HepG2 (cell line): Measurements from ENCODE around the gene MATR3. TPM values are rescaled to one million over a fixed set of nuclear protein-coding genes. Genes with fewer than 3 reads are reported as not detected.

ENCODE experiments used
- ATAC-seq: fragments of 200-7000 bp; cut with Tn5 transposase; 3 replicates; pipeline ENCODE4 v1.9.1; 2020; ENCODE audit warnings: mild to moderate bottlenecking, moderate library complexity
- BruUV-seq: library from RNA; stranded (reverse); fragments of 400-500 nt; replicated peaks from 2 replicates; lab custom pipeline; 2021; lab: Mats Ljungman, UMichigan
- CTCF ChIA-PET: fragments of 300-600 bp; formaldehyde crosslinking; extraction: SDS; loops from one replicate; lab custom pipeline; 2021; ENCODE audit warnings: low total read pairs, inconsistent platforms, low intra/inter-chr PET ratio; lab: Yijun Ruan, JAX
- POLR2A ChIA-PET: fragments of 350-600 bp; sonication (Branson Sonifier 250); formaldehyde crosslinking; loops from one replicate; lab custom pipeline; 2020; ENCODE audit warnings: antibody characterized with exemption, inconsistent platforms; lab: Yijun Ruan, JAX
- DNase-seq: peaks from one replicate; pipeline ENCODE4 v3.0.0-alpha.2; 2015; ENCODE audit warnings: low spot score
- FAIRE-seq: peaks from 3 replicates; lab custom pipeline; 2011; peaks lifted over from hg19 to GRCh38; lab: Jason Lieb, UNC
- H2AFZ ChIP-seq: one replicate; pipeline ENCODE4 v1.6.1; 2011; ENCODE audit warnings: low read length, inconsistent platforms
- H3K27ac ChIP-seq: fragments of 300-600 bp; 3 replicates; pipeline ENCODE4 v1.8.0; 2011; ENCODE audit warnings: mixed run types, mild to moderate bottlenecking, mixed read lengths, low read length, inconsistent platforms; ENCODE audit not compliant: insufficient read depth; ENCODE audit errors: extremely low read length
- H3K27me3 ChIP-seq, 2 experiments: fragments of 200-600 bp in 1 of 2; 2 replicates in 1 of 2; 3 replicates in 1 of 2; pipeline versions ENCODE4 v1.6.0 to v1.8.0; 2011; ENCODE audit warnings: low read length in 2 of 2, mild to moderate bottlenecking in 2 of 2, moderate library complexity in 2 of 2, inconsistent platforms in 1 of 2; ENCODE audit not compliant: insufficient read depth in 2 of 2, control insufficient read depth in 1 of 2
- H3K36me3 ChIP-seq, 2 experiments: fragments of 200-600 bp in 1 of 2; replicated peaks in 1 of 2; 2 replicates in 1 of 2; 3 replicates in 1 of 2; pipeline versions ENCODE4 v1.5.1 to v1.8.0; 2011; ENCODE audit warnings: low read length in 2 of 2, inconsistent platforms in 1 of 2; ENCODE audit not compliant: insufficient read depth in 2 of 2, control insufficient read depth in 1 of 2
- H3K4me1 ChIP-seq: 2 replicates; pipeline ENCODE4 v1.5.1; 2012; ENCODE audit warnings: low read length, inconsistent platforms; ENCODE audit not compliant: insufficient read depth
- H3K4me2 ChIP-seq: 2 replicates; pipeline ENCODE4 v1.6.0; 2011; ENCODE audit warnings: low read depth, low read length, inconsistent platforms
- H3K4me3 ChIP-seq, 3 experiments: fragments of 200-600 bp in 1 of 3; sonication (generic), shearing (Covaris generic) in 1 of 3; replicated peaks in 1 of 3; 2 replicates each; pipeline ENCODE4 v1.5.1; 2011 to 2016; ENCODE audit warnings: low read length in 3 of 3, inconsistent platforms in 2 of 3, low read depth in 2 of 3, mild to moderate bottlenecking in 2 of 3, control low read depth in 1 of 3, mixed read lengths in 1 of 3; ENCODE audit not compliant: insufficient read depth in 1 of 3
- H3K79me2 ChIP-seq: one replicate; pipeline ENCODE4 v1.6.1; 2011; ENCODE audit warnings: low read length, inconsistent platforms; ENCODE audit not compliant: insufficient read depth
- H3K9ac ChIP-seq: 2 replicates; pipeline ENCODE4 v1.6.0; 2011; ENCODE audit warnings: mild to moderate bottlenecking, low read depth, low read length, inconsistent platforms; ENCODE audit not compliant: insufficient read depth
- H3K9me3 ChIP-seq: 2 replicates; pipeline ENCODE4 v1.5.1; 2012; ENCODE audit warnings: mild to moderate bottlenecking, low read length
- H4K20me1 ChIP-seq: 2 replicates; pipeline ENCODE4 v1.6.0; 2011; ENCODE audit warnings: inconsistent platforms, mild to moderate bottlenecking, low read length, moderate library complexity; ENCODE audit not compliant: insufficient read depth
- ELF3 ChIP-seq: IDR thresholded peaks from 2 replicates; pipeline ENCODE4 v1.6.1; 2016; ENCODE audit warnings: missing genetic modification reagents, missing compliant biosample characterization
- GRHL1 ChIP-seq: sonication (generic); formaldehyde crosslinking; conservative IDR thresholded peaks from 2 replicates; pipeline ENCODE4 v1.8.0; 2022; ENCODE audit warnings: missing genetic modification reagents
- PHF5A ChIP-seq: IDR thresholded peaks from one replicate; pipeline ENCODE4 v1.6.1; 2018; ENCODE audit warnings: low read depth, missing genetic modification reagents; ENCODE audit not compliant: unreplicated experiment
- POLR2AphosphoS5 ChIP-seq: IDR thresholded peaks from 2 replicates; pipeline ENCODE4 v1.6.1; 2012; ENCODE audit warnings: low read depth, low read length
- SALL2 ChIP-seq: sonication (generic); formaldehyde crosslinking; IDR thresholded peaks from 2 replicates; pipeline ENCODE4 v1.8.1; 2023; ENCODE audit warnings: mild to moderate bottlenecking, missing genetic modification reagents, inconsistent platforms
- ZBTB26 ChIP-seq: IDR thresholded peaks from 2 replicates; pipeline ENCODE4 v1.6.1; 2016; ENCODE audit warnings: missing compliant biosample characterization, missing genetic modification reagents, borderline replicate concordance
- ZBTB39 ChIP-seq: sonication (generic); formaldehyde crosslinking; IDR thresholded peaks from 2 replicates; pipeline ENCODE4 v1.5.0; 2020; ENCODE audit warnings: missing genetic modification reagents
- ZNF224 ChIP-seq: sonication (generic); formaldehyde crosslinking; IDR thresholded peaks from 2 replicates; pipeline ENCODE4 v1.5.0; 2020; ENCODE audit warnings: mild to moderate bottlenecking, missing genetic modification reagents
- ZNF264 ChIP-seq: sonication (generic); formaldehyde crosslinking; IDR thresholded peaks from 2 replicates; pipeline ENCODE4 v1.4.0; 2020; ENCODE audit warnings: missing genetic modification reagents
- ZNF878 ChIP-seq: sonication (generic); formaldehyde crosslinking; IDR thresholded peaks from 2 replicates; pipeline ENCODE4 v1.8.1; 2023; ENCODE audit warnings: mild to moderate bottlenecking, missing genetic modification reagents, moderate library complexity
- WGBS: methylation state at CpG from one replicate; pipeline ENCODE4 v1.1.6; 2017; ENCODE audit warnings: low lambda C conversion rate; 5-methylcytosine and 5-hydroxymethylcytosine counted together
- in situ Hi-C: cut with HindIII; loops from 2 replicates; pipeline ENCODE4 v1.10.0; 2017; ENCODE audit warnings: low pct_unique_long_range_greater_than_20kb; ENCODE audit not compliant: extremely low pct_ligation_motif_present
- intact Hi-C: fragments of 100-400 bp; cut with micrococcal nuclease; formaldehyde crosslinking; loops from one replicate; pipeline ENCODE4 v1.10.0; 2022; ENCODE audit not compliant: unreplicated experiment
- polyA plus RNA-seq, 8 experiments: library from polyadenylated mRNA; depleted of rRNA in 3 of 8; stranded (reverse) in 7 of 8; unstranded in 1 of 8; fragments of >200 nt; fragmentation: Illumina TruSeq in 4 of 8; extraction: Trizol in 4 of 8; gene quantifications; 2 replicates each; pipeline versions ENCODE4 v1.2.1 to v1.2.3, GENCODE V29; 2011 to 2016; ENCODE audit warnings: low read depth in 4 of 8, missing spikeins in 1 of 8, mixed read lengths in 1 of 8; ENCODE audit not compliant: insufficient read depth in 1 of 8
- total RNA-seq, 5 experiments: library from RNA; depleted of rRNA; stranded (reverse); fragments of >200 nt; fragmentation: Illumina TruSeq; extraction: Trizol; gene quantifications; 2 replicates each; pipeline ENCODE4 v1.2.3, GENCODE V29; 2016; ENCODE audit warnings: low read depth in 1 of 5
- TF ChIP-seq, protein P1 (sequence below): sonication (generic); formaldehyde crosslinking; IDR thresholded peaks from 2 replicates; pipeline ENCODE4 v1.9.0; 2021; ENCODE audit warnings: missing genetic modification reagents, mild to moderate bottlenecking, borderline replicate concordance
- TF ChIP-seq, protein P2 (sequence below): IDR thresholded peaks from 2 replicates; pipeline ENCODE4 v1.6.1; 2016; ENCODE audit warnings: control low read depth
- TF ChIP-seq, protein P3 (sequence below): sonication (generic); formaldehyde crosslinking; conservative IDR thresholded peaks from 2 replicates; pipeline ENCODE4 v1.4.0; 2020; ENCODE audit warnings: mild to moderate bottlenecking, missing genetic modification reagents, moderate library complexity

The MATR3 gene
- total and polyA plus RNA-seq, 2 of the 13 experiments (the other 11 are each of a cell fraction or from before 2014, with no cell fraction given), result 94.2 to 341 TPM

- CTCF ChIA-PET, result no interaction called here
- TF ChIP-seq GRHL1 (CRISPR knock-in tag) (no peak), POLR2AphosphoS5 (no peak), ZNF224 (CRISPR knock-in tag) (no peak), ZNF264 (CRISPR knock-in tag) (no peak), ZBTB26 (CRISPR knock-in tag) (no peak), ZNF878 (CRISPR knock-in tag) (no peak), SALL2 (no peak), ZBTB39 (CRISPR knock-in tag) (no peak), ELF3 (CRISPR knock-in tag) (no peak), PHF5A (CRISPR knock-in tag) (no peak)
- TF ChIP-seq, protein P1, sequence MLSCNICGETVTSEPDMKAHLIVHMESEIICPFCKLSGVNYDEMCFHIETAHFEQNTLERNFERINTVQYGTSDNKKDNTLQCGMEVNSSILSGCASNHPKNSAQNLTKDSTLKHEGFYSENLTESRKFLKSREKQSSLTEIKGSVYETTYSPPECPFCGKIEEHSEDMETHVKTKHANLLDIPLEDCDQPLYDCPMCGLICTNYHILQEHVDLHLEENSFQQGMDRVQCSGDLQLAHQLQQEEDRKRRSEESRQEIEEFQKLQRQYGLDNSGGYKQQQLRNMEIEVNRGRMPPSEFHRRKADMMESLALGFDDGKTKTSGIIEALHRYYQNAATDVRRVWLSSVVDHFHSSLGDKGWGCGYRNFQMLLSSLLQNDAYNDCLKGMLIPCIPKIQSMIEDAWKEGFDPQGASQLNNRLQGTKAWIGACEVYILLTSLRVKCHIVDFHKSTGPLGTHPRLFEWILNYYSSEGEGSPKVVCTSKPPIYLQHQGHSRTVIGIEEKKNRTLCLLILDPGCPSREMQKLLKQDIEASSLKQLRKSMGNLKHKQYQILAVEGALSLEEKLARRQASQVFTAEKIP (CRISPR knock-in tag), result no peak
- TF ChIP-seq, protein P2, sequence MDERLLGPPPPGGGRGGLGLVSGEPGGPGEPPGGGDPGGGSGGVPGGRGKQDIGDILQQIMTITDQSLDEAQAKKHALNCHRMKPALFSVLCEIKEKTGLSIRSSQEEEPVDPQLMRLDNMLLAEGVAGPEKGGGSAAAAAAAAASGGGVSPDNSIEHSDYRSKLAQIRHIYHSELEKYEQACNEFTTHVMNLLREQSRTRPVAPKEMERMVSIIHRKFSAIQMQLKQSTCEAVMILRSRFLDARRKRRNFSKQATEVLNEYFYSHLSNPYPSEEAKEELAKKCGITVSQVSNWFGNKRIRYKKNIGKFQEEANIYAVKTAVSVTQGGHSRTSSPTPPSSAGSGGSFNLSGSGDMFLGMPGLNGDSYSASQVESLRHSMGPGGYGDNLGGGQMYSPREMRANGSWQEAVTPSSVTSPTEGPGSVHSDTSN, result no peak
- TF ChIP-seq, protein P3, sequence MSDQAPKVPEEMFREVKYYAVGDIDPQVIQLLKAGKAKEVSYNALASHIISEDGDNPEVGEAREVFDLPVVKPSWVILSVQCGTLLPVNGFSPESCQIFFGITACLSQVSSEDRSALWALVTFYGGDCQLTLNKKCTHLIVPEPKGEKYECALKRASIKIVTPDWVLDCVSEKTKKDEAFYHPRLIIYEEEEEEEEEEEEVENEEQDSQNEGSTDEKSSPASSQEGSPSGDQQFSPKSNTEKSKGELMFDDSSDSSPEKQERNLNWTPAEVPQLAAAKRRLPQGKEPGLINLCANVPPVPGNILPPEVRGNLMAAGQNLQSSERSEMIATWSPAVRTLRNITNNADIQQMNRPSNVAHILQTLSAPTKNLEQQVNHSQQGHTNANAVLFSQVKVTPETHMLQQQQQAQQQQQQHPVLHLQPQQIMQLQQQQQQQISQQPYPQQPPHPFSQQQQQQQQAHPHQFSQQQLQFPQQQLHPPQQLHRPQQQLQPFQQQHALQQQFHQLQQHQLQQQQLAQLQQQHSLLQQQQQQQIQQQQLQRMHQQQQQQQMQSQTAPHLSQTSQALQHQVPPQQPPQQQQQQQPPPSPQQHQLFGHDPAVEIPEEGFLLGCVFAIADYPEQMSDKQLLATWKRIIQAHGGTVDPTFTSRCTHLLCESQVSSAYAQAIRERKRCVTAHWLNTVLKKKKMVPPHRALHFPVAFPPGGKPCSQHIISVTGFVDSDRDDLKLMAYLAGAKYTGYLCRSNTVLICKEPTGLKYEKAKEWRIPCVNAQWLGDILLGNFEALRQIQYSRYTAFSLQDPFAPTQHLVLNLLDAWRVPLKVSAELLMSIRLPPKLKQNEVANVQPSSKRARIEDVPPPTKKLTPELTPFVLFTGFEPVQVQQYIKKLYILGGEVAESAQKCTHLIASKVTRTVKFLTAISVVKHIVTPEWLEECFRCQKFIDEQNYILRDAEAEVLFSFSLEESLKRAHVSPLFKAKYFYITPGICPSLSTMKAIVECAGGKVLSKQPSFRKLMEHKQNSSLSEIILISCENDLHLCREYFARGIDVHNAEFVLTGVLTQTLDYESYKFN, result no peak
Measured at GRCh38 chr5:139267481-139267880, 26.1 kb upstream of the MATR3 start.

More at GRCh38 chr5:139267481-139267880, 26.1 kb upstream of the MATR3 start:
- Histone ChIP-seq H3K9ac (no peak overlapping the region), H3K4me2 (no peak overlapping the region), H3K4me3 (no peak overlapping the region), H4K20me1 (no peaks in the 10 kb centered on the region), H3K27ac (no peak overlapping the region), H3K36me3 (no peaks in the 10 kb centered on the region), H2AFZ (no peak overlapping the region), H3K9me3 (no peaks in the 10 kb centered on the region), H3K79me2 (peaks cover 3% of the 10 kb centered on the region), H3K4me1 (peaks cover 49% of the 10 kb centered on the region), H3K27me3 (no peaks in the 10 kb centered on the region)
- no peak for FAIRE-seq
- DNase-seq, result no peak
- WGBS, result 56% methylated on average over 2 of the region's 2 CpGs
- no peak for ATAC-seq
- in situ Hi-C loops, result loop anchor here (10.0 to 25.0 kb wide), 3 partner anchors 305 to 623 kb away; no protein-coding TSS in a partner anchor
- intact Hi-C loops, result loop anchor here (10.0 kb wide), 1 partner anchor 123 kb away; no protein-coding TSS in a partner anchor
- BruUV-seq, result no TSS peak
- POLR2A ChIA-PET, result no interaction called here
